Stimulated activated CD8-positive, alpha-beta memory T cell treated with anti-CD3 and anti-CD28 coated beads, Interleukin-15, amount 100 ng/mL, for 24 hours (primary cell): ENCODE results near the gene LYVE1.

Experiments
- DNase-seq: peaks from one replicate; pipeline ENCODE4 v3.0.0-alpha.2; 2020; ENCODE audit warnings: low read depth

Gene LYVE1

GRCh38 chr11:10522921-10523320, 45.5 kb downstream of the LYVE1 start:
- no peak for DNase-seq

- no peak for DNase-seq
Observed at GRCh38 chr11:10522276-10522675, 46.2 kb downstream of the LYVE1 start.

- no peak for DNase-seq
Observed at GRCh38 chr11:10520562-10520961, 47.9 kb downstream of the LYVE1 start.

GRCh38 chr11:10519630-10520029, 48.8 kb downstream of the LYVE1 start:
- DNase-seq, result no peak

- no peak for DNase-seq
Observed at GRCh38 chr11:10518891-10519290, 49.6 kb downstream of the LYVE1 start.

- no peak for DNase-seq
Observed at GRCh38 chr11:10518123-10518522, 50.3 kb downstream of the LYVE1 start.

GRCh38 chr11:10515418-10515817, 53.0 kb downstream of the LYVE1 start:
- no peak for DNase-seq

- no peak for DNase-seq
Observed at GRCh38 chr11:10514709-10515108, 53.8 kb downstream of the LYVE1 start.

- no peak for DNase-seq
Observed at GRCh38 chr11:10514202-10514601, 54.3 kb downstream of the LYVE1 start.

GRCh38 chr11:10511181-10511621, 57.3 kb downstream of the LYVE1 start:
- no peak for DNase-seq
